Activated CD8-positive, alpha-beta memory T cell treated with anti-CD3 and anti-CD28 coated beads, Interleukin-2, amount 50 U/mL, for 1 hour (primary cell): ENCODE results near the gene THAP9.
"Not testable (repeated sequence)": the region's sequence is repeated elsewhere in the genome, so short reads cannot be mapped to it uniquely, and the experiment has no call there.

Source experiments
- DNase-seq: peaks from one replicate; pipeline ENCODE4 v3.0.0-alpha.2; 2020; ENCODE audit errors: extremely low read depth

The THAP9 gene, protein sequence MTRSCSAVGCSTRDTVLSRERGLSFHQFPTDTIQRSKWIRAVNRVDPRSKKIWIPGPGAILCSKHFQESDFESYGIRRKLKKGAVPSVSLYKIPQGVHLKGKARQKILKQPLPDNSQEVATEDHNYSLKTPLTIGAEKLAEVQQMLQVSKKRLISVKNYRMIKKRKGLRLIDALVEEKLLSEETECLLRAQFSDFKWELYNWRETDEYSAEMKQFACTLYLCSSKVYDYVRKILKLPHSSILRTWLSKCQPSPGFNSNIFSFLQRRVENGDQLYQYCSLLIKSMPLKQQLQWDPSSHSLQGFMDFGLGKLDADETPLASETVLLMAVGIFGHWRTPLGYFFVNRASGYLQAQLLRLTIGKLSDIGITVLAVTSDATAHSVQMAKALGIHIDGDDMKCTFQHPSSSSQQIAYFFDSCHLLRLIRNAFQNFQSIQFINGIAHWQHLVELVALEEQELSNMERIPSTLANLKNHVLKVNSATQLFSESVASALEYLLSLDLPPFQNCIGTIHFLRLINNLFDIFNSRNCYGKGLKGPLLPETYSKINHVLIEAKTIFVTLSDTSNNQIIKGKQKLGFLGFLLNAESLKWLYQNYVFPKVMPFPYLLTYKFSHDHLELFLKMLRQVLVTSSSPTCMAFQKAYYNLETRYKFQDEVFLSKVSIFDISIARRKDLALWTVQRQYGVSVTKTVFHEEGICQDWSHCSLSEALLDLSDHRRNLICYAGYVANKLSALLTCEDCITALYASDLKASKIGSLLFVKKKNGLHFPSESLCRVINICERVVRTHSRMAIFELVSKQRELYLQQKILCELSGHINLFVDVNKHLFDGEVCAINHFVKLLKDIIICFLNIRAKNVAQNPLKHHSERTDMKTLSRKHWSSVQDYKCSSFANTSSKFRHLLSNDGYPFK

DNA sequence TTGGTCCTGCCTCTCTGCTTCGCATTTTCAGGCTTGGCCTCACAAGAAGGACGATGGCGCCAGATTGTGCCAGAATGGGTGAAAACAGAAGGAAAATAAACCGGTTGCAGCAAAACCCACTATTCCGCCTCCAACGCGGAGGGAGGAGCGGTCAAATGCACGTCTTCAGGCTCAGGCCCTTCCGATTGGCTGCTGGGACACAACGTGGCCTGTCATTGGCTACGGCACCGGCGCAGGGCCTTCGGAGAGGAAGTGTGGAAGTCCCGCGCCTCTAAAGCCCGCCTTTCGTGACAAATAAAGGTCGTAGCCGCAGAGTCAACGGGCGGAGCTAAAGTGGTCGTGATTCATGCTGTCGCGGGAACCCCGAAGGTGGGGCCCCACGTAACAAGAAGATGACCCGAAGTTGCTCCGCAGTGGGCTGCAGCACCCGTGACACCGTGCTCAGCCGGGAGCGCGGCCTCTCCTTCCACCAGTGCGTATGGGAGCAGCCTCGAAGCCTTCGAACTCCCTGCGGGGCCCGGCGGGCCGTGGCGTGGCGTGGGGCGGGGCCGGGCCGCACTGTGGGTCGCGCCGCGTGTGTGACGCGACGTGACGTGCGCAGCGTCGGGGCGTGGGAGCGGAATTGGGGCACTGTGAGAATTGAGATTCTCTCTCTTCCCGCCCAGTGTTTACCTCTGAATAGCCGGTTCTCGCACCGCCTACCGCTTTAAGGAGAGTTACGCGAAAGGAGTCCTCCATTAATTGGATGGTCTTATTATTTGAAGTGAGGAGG lies at the start of gene THAP9:
THAP9 (plus strand) TSS at position 325 of the 772 bp plus-strand sequence; CDS start at position 393, 68 bp downstream.
- DNase-seq = peak; percentile 97

DNA sequence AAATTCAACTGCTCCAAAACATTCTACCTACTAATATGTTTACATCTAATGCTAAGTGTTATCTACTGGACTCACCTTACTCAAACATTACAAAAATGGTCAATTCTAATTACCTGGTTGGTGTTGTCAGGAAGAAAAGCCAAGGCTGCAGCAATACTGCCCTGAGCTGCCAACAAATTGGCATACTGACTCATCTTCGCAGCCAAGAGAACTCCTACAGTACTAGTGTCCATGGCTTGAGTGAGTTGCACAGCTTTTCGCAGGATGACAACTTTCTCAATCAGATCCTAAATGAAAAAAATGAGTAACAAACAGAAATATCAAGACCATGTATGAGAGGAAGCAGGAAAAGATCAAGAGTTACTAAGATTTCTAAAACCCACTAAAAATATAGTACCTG lies 49.2 kb upstream of the THAP9 start:
- DNase-seq = no peak

DNA sequence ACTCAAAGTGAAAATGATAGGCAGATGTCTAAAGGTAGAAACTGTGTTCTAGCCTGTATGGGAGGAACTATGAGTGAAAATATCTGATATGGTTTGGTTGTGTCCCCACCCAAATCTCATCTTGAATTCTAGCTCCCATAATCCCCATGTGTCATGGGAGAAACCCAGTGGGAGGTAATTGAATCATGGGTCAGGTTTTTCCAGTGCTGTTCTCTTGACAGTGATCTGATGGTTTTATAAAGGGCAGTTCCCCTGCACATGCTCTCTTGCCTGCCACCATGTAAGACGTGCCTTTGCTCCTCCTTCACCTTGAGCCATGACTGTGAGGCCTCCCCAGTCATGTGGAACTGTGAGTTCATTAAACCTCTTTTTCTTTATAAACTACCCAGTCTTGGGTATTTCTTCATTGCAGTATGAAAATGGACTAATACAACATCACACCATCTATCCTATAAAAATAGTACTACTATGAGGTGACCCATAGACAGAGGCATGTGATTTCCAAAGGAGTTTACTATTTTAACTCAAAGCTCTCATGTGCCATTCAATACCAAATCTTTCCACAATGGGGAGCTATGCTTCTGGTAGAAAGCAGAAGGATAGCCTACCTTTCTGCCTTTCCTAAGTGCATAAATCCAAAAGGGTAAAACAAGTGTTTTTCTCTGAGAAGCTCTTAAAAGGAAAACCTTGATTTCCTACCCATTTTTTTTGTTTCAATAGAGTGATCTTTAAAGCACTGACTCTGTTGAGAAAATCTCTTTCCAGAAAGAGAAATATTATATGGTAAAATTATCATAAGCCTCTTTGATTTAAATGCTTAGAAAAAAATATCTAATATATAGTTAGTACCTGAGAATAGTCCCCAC lies 48.4 kb upstream of the THAP9 start:
- DNase-seq = no peak

DNA sequence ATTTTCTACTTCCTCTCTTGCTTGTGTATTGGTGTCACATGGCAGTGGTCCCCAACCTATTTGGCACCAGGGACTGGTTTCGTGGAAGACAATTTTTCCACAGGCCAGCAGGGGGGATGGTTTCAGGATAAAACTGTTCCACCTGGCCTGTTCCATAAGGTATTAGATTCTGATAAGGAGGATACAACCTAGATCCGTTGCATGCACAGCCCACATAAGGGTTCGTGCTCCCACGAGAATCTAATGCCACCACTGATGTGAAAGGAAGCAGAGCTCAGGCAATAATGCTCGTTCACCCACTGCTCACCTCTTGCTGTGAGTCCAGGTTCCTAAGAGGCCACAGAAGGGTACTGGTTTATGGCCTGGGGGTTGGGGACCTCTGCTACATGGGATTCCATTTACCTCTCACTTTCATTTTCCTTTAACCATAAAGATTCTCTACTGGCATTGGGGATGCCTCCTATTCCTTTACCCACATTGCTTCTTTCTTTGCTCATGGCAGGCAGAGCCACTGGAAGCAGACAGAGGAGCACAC lies 47.7 kb upstream of the THAP9 start:
- no peak for DNase-seq

DNA sequence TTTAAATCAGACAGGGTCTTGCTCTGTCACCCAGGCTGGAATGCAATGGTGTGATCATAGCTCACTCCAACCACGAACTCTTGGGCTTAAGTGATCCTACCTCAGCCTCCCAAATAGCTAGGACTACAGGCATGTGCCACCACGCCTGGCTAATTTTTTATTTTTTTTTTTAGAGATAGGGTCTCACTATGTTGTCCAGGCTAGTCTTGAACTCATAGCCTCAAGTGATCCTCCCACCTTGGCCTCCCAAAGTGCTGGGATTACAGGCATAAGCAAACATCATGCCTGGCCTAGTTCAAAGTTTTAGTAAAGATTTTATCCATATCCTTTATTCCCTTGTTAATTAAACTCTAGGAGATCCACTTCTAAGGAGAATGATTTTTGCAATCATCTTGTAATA lies 40.0 kb upstream of the THAP9 start:
- DNase-seq = not testable (repeated sequence)

DNA sequence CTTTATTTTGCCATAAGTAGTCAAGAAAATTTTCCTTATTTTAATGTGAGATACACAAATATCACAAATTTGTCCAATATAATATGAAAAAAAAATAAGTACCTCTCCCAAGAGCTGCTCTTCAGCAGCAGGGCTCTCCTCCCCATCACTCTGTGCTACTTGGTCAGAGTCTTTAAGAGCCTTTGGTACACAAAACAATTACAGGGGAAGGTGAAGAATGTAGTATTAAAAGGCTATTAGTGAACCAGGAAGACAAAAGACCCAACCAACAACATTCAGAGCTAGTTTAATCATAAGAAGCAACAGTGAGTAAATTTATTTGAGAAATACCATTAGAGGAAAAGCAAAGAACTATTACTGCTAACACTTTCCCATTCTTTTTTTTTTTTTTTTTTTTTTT lies 39.0 kb upstream of the THAP9 start:
- no peak for DNase-seq

DNA sequence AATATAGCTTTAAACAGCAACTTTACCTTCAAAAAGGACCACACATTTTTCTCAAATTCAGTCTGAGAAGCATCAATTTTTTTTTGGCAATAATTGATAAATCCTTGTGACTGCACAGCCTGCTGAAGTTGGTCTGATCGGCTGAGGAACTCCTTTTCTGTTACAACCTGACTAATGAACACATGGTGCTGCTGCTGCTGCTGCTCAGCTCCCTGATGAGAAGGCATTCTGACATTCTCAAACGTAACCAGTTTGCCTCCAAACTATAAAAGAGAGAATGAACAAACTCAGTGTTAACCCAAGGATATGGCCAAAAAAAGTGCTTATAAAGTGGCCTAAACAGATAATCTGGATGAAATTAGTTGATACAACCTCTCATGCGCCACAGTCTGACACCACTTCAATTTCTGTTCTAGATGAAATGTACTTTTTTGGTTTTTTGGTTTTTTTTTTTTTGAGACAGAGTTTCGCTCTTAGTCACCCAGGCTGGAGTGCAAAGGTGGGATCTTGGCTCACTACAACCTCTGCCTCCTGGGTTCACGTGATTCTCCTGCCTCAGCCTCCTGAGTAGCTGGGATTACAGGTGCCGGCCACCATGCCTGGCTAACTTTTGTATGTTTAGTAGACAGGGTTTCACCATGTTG lies 36.1 kb upstream of the THAP9 start:
- no peak for DNase-seq

DNA sequence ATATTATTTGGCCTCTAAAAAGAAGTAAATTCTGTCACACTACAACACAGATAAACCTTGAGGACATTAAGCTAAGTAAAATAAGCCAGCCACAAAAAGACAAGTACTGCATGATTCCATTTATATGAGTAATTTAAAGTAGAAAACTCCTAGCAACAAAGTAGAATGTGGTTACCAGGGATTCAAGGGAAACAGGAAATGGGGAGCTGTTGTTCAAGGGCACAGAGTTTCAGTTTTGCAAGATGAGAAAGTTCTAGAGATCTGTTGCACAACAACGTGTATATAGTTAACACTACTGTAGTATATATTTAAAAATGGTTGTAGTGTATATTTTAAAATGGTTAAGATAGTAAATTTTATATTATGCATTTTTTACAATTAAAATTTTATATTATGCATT lies 34.9 kb upstream of the THAP9 start:
- no peak for DNase-seq

DNA sequence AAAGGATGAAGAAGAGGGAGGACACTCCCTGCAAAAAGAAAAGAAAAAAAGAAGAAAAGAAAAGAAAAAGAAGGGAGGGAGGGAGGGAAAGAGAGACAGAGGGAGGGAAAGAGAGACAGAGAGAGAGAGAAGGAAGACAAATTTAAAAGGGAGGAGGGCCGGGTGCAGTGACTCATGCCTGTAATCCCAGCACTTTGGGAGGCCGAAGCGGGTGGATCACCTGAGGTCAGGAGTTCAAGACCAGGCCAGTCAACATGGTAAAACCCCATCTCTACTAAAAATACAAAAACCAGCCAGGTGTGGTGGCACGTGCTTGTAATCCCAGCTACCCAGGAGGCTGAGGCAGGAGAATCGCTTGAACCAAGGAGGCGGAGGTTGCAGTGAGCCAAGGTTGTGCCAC lies 34.5 kb upstream of the THAP9 start:
- not testable (repeated sequence) for DNase-seq

DNA sequence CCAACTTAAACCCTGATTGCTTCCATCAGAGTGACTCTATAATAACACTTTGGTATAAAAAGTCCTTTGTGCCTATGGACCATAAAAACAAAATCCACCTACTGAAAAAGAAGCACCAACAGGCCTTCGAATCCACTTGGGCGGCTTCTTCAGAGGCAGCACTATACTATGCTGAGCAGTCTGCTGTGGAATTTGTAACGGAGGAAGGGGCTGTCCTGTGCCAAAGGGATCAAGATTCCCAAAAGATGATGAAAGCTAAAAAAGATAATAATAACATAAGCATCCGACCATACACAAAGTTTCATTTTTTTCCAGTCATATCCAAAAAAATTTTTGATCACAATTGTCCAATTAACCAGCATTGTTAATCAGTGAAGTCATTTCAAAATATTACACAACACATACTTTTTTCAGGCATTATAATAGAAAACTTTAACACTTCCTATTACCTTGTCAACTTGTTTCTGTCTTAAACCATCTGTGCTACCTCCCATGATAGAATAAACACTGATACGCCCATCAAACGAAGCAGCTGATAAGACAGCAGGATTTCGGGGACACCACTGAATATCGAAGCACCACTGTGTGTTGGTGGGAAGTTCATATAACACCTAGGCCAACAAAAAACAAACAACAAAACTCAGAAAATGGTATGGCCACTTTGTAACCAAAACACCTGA lies 33.7 kb upstream of the THAP9 start:
- no peak for DNase-seq

DNA sequence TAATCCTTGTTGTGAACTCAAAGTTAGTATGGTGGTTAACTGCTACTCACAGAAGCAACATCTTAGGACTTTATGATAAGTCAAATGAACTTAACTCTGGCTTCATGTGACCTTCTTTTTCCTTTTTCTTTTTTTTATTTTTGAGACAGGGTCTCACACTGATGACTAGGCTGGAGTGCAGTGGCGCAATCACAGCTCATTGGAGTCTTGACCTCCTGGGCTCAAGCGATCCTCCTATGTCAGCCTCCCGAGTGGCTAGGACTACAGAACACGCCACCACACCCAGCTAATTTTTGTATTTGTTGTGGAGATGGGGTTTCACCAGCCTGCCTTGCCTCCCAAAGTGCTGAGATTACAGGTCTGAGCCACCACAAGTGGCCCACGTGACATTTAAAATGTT lies 32.0 kb upstream of the THAP9 start:
- no peak for DNase-seq

DNA sequence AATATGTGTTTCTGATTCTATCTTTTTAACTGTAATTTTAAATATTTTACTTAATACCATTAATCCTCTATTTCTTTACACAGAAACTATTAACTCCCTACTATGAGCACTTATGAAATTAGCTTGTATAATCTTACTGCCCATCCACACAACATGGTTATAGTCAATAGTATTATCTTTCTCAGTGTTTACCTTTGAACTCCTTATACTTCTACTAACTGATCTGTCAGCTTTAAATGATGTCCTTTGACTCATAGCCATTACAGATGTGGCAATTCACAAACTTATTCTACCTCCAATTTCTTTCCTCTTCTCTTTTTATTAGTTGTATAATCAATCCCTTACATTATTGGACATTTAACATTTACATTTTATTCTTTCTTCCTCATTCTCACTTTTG lies 15.1 kb upstream of the THAP9 start:
- DNase-seq = no peak

DNA sequence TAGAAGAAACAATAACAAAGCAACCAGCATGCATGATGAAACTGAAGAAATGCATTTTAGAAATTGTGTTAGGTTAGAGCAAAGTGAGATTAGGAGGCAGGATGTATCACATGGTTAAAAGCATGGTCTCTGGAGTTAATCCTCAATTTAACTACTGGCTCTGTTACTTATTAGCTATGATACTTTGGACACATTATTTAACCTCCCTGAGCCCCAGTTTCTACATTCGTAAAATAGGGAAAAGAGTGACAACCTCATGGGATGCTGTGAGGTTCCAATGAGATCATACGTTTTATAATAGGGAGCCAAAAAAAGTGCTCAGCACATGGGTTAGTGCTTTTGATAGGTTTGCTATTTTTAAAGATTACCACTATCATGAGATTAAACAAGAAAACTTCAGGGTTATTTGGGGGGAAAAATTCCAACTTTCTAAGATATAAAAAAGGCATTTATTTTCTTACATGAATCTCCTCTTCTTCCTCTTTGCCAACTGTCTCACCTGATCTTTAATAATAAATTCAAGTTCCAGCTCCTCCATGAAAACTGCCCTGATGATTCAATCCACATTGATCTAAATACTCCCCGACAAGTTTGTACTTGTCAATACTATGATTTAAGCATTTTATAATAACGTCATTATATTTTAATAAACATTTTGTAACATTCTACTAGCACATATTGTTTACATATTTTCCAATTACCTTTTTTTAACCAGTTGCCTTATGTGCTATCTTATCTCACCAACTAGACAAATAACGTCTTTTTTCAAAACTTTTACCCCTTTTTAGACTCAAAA lies 14.2 kb upstream of the THAP9 start:
- no peak for DNase-seq

DNA sequence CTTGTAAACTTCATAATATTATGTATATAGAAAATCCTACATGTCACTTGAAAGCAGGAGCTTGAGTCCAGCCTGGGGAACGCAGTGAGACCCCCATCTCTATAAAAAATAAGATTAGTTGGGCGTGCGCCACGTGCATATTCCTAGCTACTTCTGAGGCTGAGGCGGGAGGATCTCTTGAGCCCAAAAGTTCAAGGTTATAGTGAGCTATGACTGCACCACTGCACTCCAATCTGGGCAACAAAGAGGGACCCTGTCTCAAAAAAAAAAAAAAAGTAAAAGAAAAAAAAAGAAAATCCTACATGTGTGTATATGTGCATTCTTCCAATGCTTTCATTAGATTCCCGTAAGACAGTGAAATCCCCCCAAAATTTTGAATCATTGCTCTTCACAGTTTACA lies 11.2 kb upstream of the THAP9 start:
- no peak for DNase-seq

DNA sequence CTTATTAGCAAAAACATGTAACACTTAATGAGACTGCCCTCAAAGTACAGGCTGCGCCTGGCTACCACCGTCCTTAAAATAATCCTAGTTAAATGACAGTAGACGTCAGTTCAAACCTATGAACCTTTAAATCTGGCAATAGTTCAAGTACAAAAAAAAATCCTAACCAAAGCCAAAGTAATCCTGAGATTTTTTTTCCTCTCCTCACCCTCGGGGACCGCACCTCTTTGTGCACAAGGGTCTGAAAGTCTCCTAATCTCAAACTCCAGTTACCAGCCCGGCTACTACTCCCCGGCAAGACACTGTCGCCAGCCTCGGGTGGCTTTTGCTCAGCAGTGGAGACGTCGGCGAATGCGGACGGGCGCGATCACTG lies 10.0 kb upstream of the THAP9 start:
- no peak for DNase-seq

DNA sequence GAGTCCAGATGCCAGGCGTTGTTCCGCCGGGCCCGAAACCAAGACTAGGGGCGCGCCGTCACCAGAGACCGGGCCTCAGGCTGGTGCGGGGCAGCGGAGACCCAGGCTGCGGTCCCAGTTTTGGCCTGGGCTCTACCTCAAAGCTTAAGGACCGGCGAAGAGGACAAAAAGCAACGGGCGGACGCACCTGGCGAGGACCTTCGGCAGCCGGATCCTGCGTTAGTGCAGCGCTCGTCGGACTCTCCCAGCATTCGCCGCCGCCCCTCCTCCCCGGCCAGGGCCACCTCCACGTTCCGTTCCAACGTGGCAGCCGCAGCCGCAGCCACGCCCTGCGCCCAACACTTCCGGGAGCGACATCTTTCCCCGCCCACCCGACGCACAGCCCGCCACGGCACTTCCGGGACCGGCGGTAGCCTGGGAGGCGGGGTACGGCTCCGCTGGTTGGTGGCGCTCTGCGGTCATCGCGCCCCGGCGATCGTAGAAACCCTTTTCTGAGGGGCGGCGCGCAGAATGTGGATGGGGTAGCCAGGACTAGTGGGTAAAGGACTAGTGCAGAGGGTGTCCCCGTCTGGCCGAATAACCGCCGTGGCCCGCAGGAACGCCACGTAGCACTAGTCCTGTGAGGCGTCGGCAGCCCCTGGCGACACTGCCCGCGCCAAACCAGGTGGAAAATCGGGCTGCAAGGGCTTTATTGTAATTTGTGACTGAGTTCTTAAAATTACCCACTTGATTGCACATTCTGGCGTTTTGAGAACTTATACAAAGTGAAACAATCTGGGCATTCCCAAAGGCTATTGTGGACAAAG lies 9.4 kb upstream of the THAP9 start, which contains the start of gene SEC31A:
SEC31A (minus strand) TSS at position 253 of the 806 bp plus-strand sequence. CDS start 9,217 bp downstream, outside the sequence.
- peak; percentile 91 for DNase-seq

DNA sequence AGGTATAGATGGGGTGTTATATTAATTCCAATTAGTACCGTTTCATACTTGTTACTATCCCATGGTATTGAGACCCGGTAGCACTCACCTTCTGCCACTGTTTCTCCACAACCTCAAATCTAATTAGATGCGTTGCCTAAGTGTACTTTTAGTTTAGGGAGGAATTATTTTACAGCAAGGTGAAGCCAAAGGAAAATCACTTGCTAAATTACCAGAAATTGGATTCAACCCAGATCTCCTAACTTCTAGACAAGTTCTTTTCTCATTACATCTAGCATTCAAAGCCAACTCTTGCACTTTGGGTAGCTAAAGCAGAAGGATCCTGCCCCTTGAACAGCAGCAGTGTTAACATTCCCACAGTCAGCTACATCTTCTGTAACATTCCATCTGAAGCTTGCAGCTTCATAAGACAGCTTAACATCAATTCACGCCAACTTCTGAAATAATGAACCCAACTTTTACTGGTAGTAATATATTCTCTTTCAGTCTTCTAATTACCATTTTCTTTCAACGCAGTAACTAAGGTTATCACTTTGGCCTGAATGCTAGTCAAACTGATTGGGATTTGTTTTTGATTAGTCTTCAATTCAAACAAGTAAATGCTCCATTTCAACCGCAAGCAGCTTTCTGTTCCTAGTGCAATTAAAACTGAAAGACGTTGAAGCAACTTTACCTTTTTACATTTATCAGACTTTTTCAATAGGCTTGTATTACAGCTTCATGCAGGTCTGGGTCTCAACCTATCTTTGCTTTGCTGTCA lies 8.6 kb upstream of the THAP9 start:
- no peak for DNase-seq
